Sigmoid colon (tissue), 7 donors: ENCODE data around the gene LAMA1. TPM values are rescaled to one million over a fixed set of nuclear protein-coding genes. Genes with fewer than 3 reads are reported as not detected.
"Not testable (repeated sequence)": the region's sequence is repeated elsewhere in the genome, so short reads cannot be mapped to it uniquely, and the experiment has no call there.

Source experiments
- DNase-seq: peaks from one replicate; pipeline ENCODE4 v3.0.0-alpha.2; 2019
- H3K27ac ChIP-seq, 4 donors: fragments of 200-600 bp; sonication (generic); one replicate each; pipeline ENCODE4 v1.5.1; 2016 to 2019; ENCODE audit warnings: mild to moderate bottlenecking in 1 of 4
- H3K27me3 ChIP-seq, 3 donors: fragments of 200-600 bp; sonication (generic); one replicate each; pipeline ENCODE4 v1.5.1; 2019; ENCODE audit warnings: mild to moderate bottlenecking in 1 of 3
- H3K36me3 ChIP-seq, 4 donors: fragments of 200-600 bp; sonication (generic); one replicate each; pipeline ENCODE4 v1.5.1; 2016 to 2019
- H3K4me1 ChIP-seq, 4 donors: fragments of 200-600 bp; sonication (generic); one replicate each; pipeline ENCODE4 v1.5.1; 2017 to 2019
- H3K4me3 ChIP-seq, 4 donors: fragments of 200-600 bp; sonication (generic); one replicate each; pipeline ENCODE4 v1.5.1; 2017 to 2019; ENCODE audit warnings: mild to moderate bottlenecking in 2 of 4, moderate library complexity in 1 of 4
- H3K9me3 ChIP-seq, 4 donors: fragments of 200-600 bp in 3 of 4; sonication (generic) in 3 of 4; one replicate each; pipeline versions ENCODE4 v1.5.1 to v1.6.1; 2013 to 2019
- CTCF ChIP-seq, 4 experiments: fragments of 450-650 bp in 3 of 4; fragments of 200-600 bp in 1 of 4; IDR thresholded peaks; one replicate each; pipeline ENCODE4 v1.5.1; 2016 to 2019; ENCODE audit warnings: antibody characterized with exemption in 4 of 4, mild to moderate bottlenecking in 3 of 4, moderate library complexity in 2 of 4
- EP300 ChIP-seq, 4 donors: sonication (generic); formaldehyde crosslinking; IDR thresholded peaks; one replicate each; pipeline ENCODE4 v1.6.1; 2017; ENCODE audit warnings: antibody characterized with exemption in 4 of 4
- POLR2A ChIP-seq, 2 donors: fragments of 450-650 bp; IDR thresholded peaks; one replicate each; pipeline ENCODE4 v1.6.1; 2016; ENCODE audit warnings: antibody characterized with exemption in 2 of 2, mild to moderate bottlenecking in 2 of 2, moderate library complexity in 2 of 2
- POLR2AphosphoS5 ChIP-seq, 4 donors: sonication (generic); formaldehyde crosslinking; IDR thresholded peaks; one replicate each; pipeline ENCODE4 v1.6.1; 2017; ENCODE audit warnings: antibody characterized with exemption in 4 of 4
- WGBS, 2 donors: extraction: QIAGEN DNeasy Blood & Tissue Kit; methylation state at CpG; one replicate each; pipeline ENCODE4 v1.1.7; 2013; 5-methylcytosine and 5-hydroxymethylcytosine counted together
- intact Hi-C: fragments of 100-400 bp; cut with DNase I; formaldehyde crosslinking; loops from one replicate; pipeline ENCODE4 v1.15.1; 2023
- polyA plus RNA-seq, 3 donors: library from polyadenylated mRNA; stranded (reverse); fragments of 200-250 nt; gene quantifications; one replicate each; pipeline ENCODE4 v1.2.3, GENCODE V29; 2013
- total RNA-seq, 4 donors: library from RNA; depleted of rRNA; stranded (reverse); fragments of >200 nt; gene quantifications; one replicate each; pipeline ENCODE4 v1.1.0, GENCODE V29; 2016
- donor health status: healthy with polysubstance abuse.
- donor health status: Bipolar disorder and iron deficiency.
- donor health status: healthy.

LAMA1 gene
- total and polyA plus RNA-seq, 7 donors, result 0.27 to 19.2 (median 1.4) TPM

- TF ChIP-seq EP300 (IDR thresholded peaks at IDR 0.05), result no peak
- no peak for TF ChIP-seq POLR2A (IDR thresholded peaks at IDR 0.05)
- TF ChIP-seq POLR2AphosphoS5 (IDR thresholded peaks at IDR 0.05), result no peak
- TF ChIP-seq CTCF (IDR thresholded peaks at IDR 0.05), result no peak
- no peaks in the 10 kb centered on the region for H3K4me1 ChIP-seq
- H3K9me3 ChIP-seq, result no peaks in the 10 kb centered on the region
- WGBS, 2 donors, result 92 to 93% methylated on average over 3 of the region's 3 CpGs
- H3K4me3 ChIP-seq, result no peak overlapping the region
- no peak for DNase-seq
- no peaks in the 10 kb centered on the region for H3K36me3 ChIP-seq
- intact Hi-C loops, result no loop called here
- H3K27me3 ChIP-seq, result no peaks in the 10 kb centered on the region
- H3K27ac ChIP-seq, result no peak overlapping the region
These were observed 174.9 kb downstream of the LAMA1 start for GRCh38 chr18:6942742-6943141.

- Histone ChIP-seq H3K4me1 (no peaks in the 10 kb centered on the region), H3K36me3 (no peaks in the 10 kb centered on the region), H3K27ac (no peak overlapping the region), H3K27me3 (no peaks in the 10 kb centered on the region), H3K4me3 (no peak overlapping the region), H3K9me3 (no peaks in the 10 kb centered on the region)
- no peak for DNase-seq
- WGBS, 2 donors, result 57 to 87% methylated on average over 11 of the region's 11 CpGs
- intact Hi-C loops, result no loop called here
- TF ChIP-seq POLR2AphosphoS5 (IDR thresholded peaks at IDR 0.05) (no peak), CTCF (IDR thresholded peaks at IDR 0.05) (no peak), POLR2A (IDR thresholded peaks at IDR 0.05) (no peak), EP300 (IDR thresholded peaks at IDR 0.05) (no peak)
These were observed 175.6 kb downstream of the LAMA1 start for GRCh38 chr18:6941996-6942395.

- no peaks in the 10 kb centered on the region for H3K9me3 ChIP-seq
- H3K4me3 ChIP-seq, result no peak overlapping the region
- H3K36me3 ChIP-seq, result no peaks in the 10 kb centered on the region
- WGBS, 2 donors, result 90 to 94% methylated on average over 9 of the region's 9 CpGs
- no peak for TF ChIP-seq POLR2A (IDR thresholded peaks at IDR 0.05)
- no peak for TF ChIP-seq CTCF (IDR thresholded peaks at IDR 0.05)
- TF ChIP-seq EP300 (IDR thresholded peaks at IDR 0.05), result no peak
- no peak for TF ChIP-seq POLR2AphosphoS5 (IDR thresholded peaks at IDR 0.05)
- no peaks in the 10 kb centered on the region for H3K4me1 ChIP-seq
- no peak for DNase-seq
- no peak overlapping the region for H3K27ac ChIP-seq
- H3K27me3 ChIP-seq, result no peaks in the 10 kb centered on the region
- intact Hi-C loops, result no loop called here
These were observed 177.1 kb downstream of the LAMA1 start for GRCh38 chr18:6940451-6940850.

- Histone ChIP-seq H3K4me3 (no peak overlapping the region), H3K27ac (no peak overlapping the region), H3K27me3 (no peaks in the 10 kb centered on the region), H3K9me3 (no peaks in the 10 kb centered on the region), H3K4me1 (no peaks in the 10 kb centered on the region), H3K36me3 (no peaks in the 10 kb centered on the region)
- no peak for DNase-seq
- intact Hi-C loops, result no loop called here
- WGBS, 2 donors, result 96 to 98% methylated on average over 4 of the region's 4 CpGs
- TF ChIP-seq CTCF (IDR thresholded peaks at IDR 0.05) (no peak), POLR2A (IDR thresholded peaks at IDR 0.05) (no peak), POLR2AphosphoS5 (IDR thresholded peaks at IDR 0.05) (no peak), EP300 (IDR thresholded peaks at IDR 0.05) (no peak)
These were observed 177.6 kb downstream of the LAMA1 start for GRCh38 chr18:6939972-6940371.

- WGBS, 2 donors, result 20 to 60% methylated on average over 2 of the region's 2 CpGs
- intact Hi-C loops, H3K4me3 ChIP-seq, H3K9me3 ChIP-seq, DNase-seq, H3K27ac ChIP-seq, H3K4me1 ChIP-seq, H3K27me3 ChIP-seq, H3K36me3 ChIP-seq: not testable (repeated sequence)
These were observed 179.2 kb downstream of the LAMA1 start for GRCh38 chr18:6938403-6938802.
